Activated CD4-positive, alpha-beta T cell treated with anti-CD3 and anti-CD28 coated beads for 36 hours (primary cell): ENCODE data around the gene MPC1. TPM values are rescaled to one million over a fixed set of nuclear protein-coding genes. Genes with fewer than 3 reads are reported as not detected.
"Not testable (repeated sequence)": the region's sequence is repeated elsewhere in the genome, so short reads cannot be mapped to it uniquely, and the experiment has no call there.

Experiments
- ATAC-seq: fragments of 200-7000 bp; cut with Tn5 transposase; one replicate; pipeline ENCODE4 v1.10.0; 2021; ENCODE audit warnings: mild to moderate bottlenecking, moderate library complexity
- CTCF ChIA-PET: fragments of 350-600 bp; sonication (Branson Sonifier 250); formaldehyde crosslinking; loops from one replicate; lab custom pipeline; 2021; ENCODE audit warnings: antibody characterized with exemption; lab: Charles Lee
- POLR2A ChIA-PET: fragments of 350-600 bp; sonication (Branson Sonifier 250); formaldehyde crosslinking; loops from one replicate; lab custom pipeline; 2021; ENCODE audit warnings: antibody characterized with exemption, inconsistent platforms; lab: Charles Lee
- DNase-seq: peaks from one replicate; pipeline ENCODE4 v3.0.0-alpha.2; 2020
- H3K27ac Mint-ChIP-seq: one replicate; pipeline ENCODE4 v1.8.0; 2021; ENCODE audit warnings: mixed read lengths
- H3K27me3 Mint-ChIP-seq: one replicate; pipeline ENCODE4 v1.8.0; 2021; ENCODE audit warnings: mixed read lengths
- H3K36me3 Mint-ChIP-seq: one replicate; pipeline ENCODE4 v1.8.0; 2021; ENCODE audit warnings: low read depth, mixed read lengths
- H3K4me1 Mint-ChIP-seq: one replicate; pipeline ENCODE4 v1.8.0; 2021; ENCODE audit warnings: mixed read lengths
- H3K4me3 Mint-ChIP-seq: one replicate; pipeline ENCODE4 v1.8.0; 2021; ENCODE audit warnings: mild to moderate bottlenecking, moderate library complexity, mixed read lengths
- H3K9me3 Mint-ChIP-seq: one replicate; pipeline ENCODE4 v1.8.0; 2021; ENCODE audit warnings: low read depth, mixed read lengths
- intact Hi-C, 2 experiments: fragments of 100-400 bp; cut with DNase I in 1 of 2; cut with micrococcal nuclease in 1 of 2; formaldehyde crosslinking; loops; one replicate each; pipeline versions ENCODE4 v1.14.2 to v1.15.1; 2022 to 2024; cut with DNase I, micrococcal nuclease
- total RNA-seq, 2 experiments: library from RNA; stranded (reverse); gene quantifications; one replicate each; pipeline ENCODE4 v1.2.3, GENCODE V29; 2021

Gene MPC1
- total RNA-seq, 2 experiments from 2014 or later: 17.7 to 20.5 TPM

DNA sequence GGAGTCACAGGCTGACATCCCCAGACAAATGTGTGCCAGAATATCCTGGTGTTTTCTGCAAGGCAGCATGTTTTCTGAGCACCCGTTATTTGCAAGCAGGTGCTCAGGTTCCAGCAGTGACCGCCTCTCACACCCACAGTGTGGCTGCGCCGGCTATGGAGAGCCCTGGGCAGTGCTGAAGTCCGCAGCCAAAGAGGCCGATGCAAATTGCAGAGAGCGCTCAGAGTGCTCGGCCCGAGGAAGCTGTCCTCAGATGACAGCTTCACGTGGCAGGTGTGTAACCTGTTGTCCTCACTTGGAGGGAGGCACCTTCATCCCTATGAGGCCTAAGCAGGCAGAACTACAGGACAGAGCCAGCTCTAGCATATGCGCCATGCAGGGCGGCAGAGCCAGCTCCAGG is 23.5 kb upstream of the MPC1 start:
- Mint-ChIP-seq H3K4me3 (no peak overlapping the region), H3K36me3 (no peaks in the 10 kb centered on the region), H3K4me1 (peaks cover 19% of the 10 kb centered on the region), H3K27me3 (no peaks in the 10 kb centered on the region), H3K9me3 (no peaks in the 10 kb centered on the region), H3K27ac (no peak overlapping the region)
- intact Hi-C loops: loop anchor here in 1 of 2 experiments (10.0 kb wide), 1 partner anchor 521 kb away; no protein-coding TSS in a partner anchor
- DNase-seq: no peak
- ATAC-seq: no peak
- ChIA-PET POLR2A (no interaction called here), CTCF (interaction anchor here (0.6 to 1.2 kb wide), 2 partner anchors 16 to 93 kb away, joined by 3 to 4 read pairs; no protein-coding TSS in a partner anchor)

DNA sequence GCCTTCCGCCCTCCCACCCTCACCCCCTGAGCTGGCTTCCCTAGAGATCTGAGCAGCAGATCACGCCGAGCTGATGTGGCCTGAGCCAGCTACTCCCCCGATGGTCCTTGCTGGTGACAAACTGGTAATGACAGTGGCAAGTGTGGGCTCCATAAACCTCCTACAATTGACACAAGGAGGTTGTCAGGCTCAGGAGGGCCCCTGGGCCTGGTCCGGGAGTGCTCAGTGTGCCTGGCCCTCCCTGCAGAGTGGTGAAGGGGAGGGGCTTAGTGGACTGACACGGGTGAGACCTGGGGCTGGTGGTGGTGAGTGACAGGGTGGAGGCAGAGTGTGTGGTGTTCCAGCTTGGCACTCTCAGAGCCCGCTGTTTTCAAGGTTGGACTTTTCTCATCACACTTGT is 22.6 kb upstream of the MPC1 start:
- DNase-seq (no peak), ATAC-seq (no peak)
- H3K36me3 Mint-ChIP-seq: no peaks in the 10 kb centered on the region
- no peak overlapping the region for H3K4me3 Mint-ChIP-seq
- no peak overlapping the region for H3K27ac Mint-ChIP-seq
- H3K27me3 Mint-ChIP-seq: no peaks in the 10 kb centered on the region
- ChIA-PET POLR2A (no interaction called here), CTCF (no interaction called here)
- intact Hi-C loops: loop anchor here in 1 of 2 experiments (10.0 kb wide), 1 partner anchor 521 kb away; no protein-coding TSS in a partner anchor
- no peaks in the 10 kb centered on the region for H3K9me3 Mint-ChIP-seq
- peaks cover 11% of the 10 kb centered on the region for H3K4me1 Mint-ChIP-seq

- Mint-ChIP-seq H3K4me3 (no peak overlapping the region), H3K4me1 (peaks cover 3% of the 10 kb centered on the region), H3K36me3 (no peaks in the 10 kb centered on the region), H3K27me3 (no peaks in the 10 kb centered on the region), H3K9me3 (no peaks in the 10 kb centered on the region), H3K27ac (no peak overlapping the region)
- ATAC-seq (no peak), DNase-seq (no peak)
- CTCF ChIA-PET: interaction anchor here (1.4 to 2.7 kb wide), 2 partner anchors 9 to 92 kb away, joined by 4 to 60 read pairs; partner anchors contain the start of gene PRR18
- intact Hi-C loops: loop anchor here in 1 of 2 experiments (10.0 kb wide), 1 partner anchor 518 kb away; no protein-coding TSS in a partner anchor
- POLR2A ChIA-PET: no interaction called here
Observed at GRCh38 chr6:166402582-166403277, 20.0 kb upstream of the MPC1 start.

- CTCF ChIA-PET: interaction anchor here (0.5 to 3.1 kb wide), 28 partner anchors 8 to 1071 kb away, joined by 3 to 60 read pairs (median 4); partner anchors contain the start of gene PRR18
- H3K27me3 Mint-ChIP-seq, H3K4me1 Mint-ChIP-seq, H3K36me3 Mint-ChIP-seq, POLR2A ChIA-PET, H3K4me3 Mint-ChIP-seq, H3K27ac Mint-ChIP-seq, H3K9me3 Mint-ChIP-seq: not testable (repeated sequence)
- intact Hi-C loops: loop anchor here (1.0 to 10.0 kb wide), 3 partner anchors 87 to 516 kb away; no protein-coding TSS in a partner anchor
- DNase-seq: peak; percentile 69
- ATAC-seq: peak; percentile 90
Observed at GRCh38 chr6:166400649-166401250, 18.0 kb upstream of the MPC1 start.

DNA sequence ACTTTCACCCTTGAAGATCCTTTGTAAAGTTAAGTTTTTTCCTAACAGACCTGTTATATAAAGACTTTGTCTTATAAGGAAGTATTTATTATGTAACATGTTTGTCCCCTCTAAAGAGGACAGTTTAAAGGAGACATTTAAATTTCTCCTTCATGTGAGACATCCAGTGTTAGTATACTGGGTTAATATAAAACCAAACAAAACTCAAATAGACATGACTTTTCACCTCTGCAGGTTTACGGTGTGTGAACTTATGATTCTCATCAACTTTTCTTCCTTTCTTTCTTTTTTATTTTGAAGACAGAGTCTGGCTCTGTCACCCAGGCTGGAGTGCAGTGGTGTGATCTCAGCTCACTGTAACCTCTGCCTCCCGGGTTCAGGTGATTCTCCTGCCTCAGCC is 17.4 kb upstream of the MPC1 start:
- ChIA-PET CTCF (interaction anchor here (0.6 to 3.1 kb wide), 28 partner anchors 8 to 1072 kb away, joined by 3 to 60 read pairs (median 4); partner anchors contain the start of gene PRR18), POLR2A (no interaction called here)
- Mint-ChIP-seq H3K27me3 (peaks cover 4% of the 10 kb centered on the region), H3K27ac (no peak overlapping the region), H3K4me3 (no peak overlapping the region), H3K36me3 (no peaks in the 10 kb centered on the region), H3K4me1 (peaks cover 3% of the 10 kb centered on the region), H3K9me3 (no peaks in the 10 kb centered on the region)
- no peak for DNase-seq
- intact Hi-C loops: loop anchor here (1.0 to 10.0 kb wide), 3 partner anchors 87 to 515 kb away; no protein-coding TSS in a partner anchor
- no peak for ATAC-seq

- peaks cover 4% of the 10 kb centered on the region for H3K27me3 Mint-ChIP-seq
- H3K4me1 Mint-ChIP-seq: peaks cover 3% of the 10 kb centered on the region
- no peak overlapping the region for H3K4me3 Mint-ChIP-seq
- no peak for DNase-seq
- POLR2A ChIA-PET: no interaction called here
- H3K36me3 Mint-ChIP-seq: no peaks in the 10 kb centered on the region
- intact Hi-C loops: no loop called here
- no peaks in the 10 kb centered on the region for H3K9me3 Mint-ChIP-seq
- ATAC-seq: no peak
- CTCF ChIA-PET: interaction anchor here (0.6 to 2.4 kb wide), 8 partner anchors 12 to 151 kb away, joined by 3 to 12 read pairs (median 4); partner anchors contain the start of gene PRR18
- H3K27ac Mint-ChIP-seq: no peak overlapping the region
Observed at GRCh38 chr6:166398348-166398747, 15.6 kb upstream of the MPC1 start.

- intact Hi-C loops: no loop called here
- ChIA-PET CTCF (interaction anchor here (0.6 to 2.4 kb wide), 7 partner anchors 12 to 151 kb away, joined by 3 to 12 read pairs (median 5); partner anchors contain the start of gene PRR18), POLR2A (no interaction called here)
- Mint-ChIP-seq H3K4me1 (peaks cover 1% of the 10 kb centered on the region), H3K36me3 (no peaks in the 10 kb centered on the region), H3K27me3 (peaks cover 4% of the 10 kb centered on the region), H3K9me3 (no peaks in the 10 kb centered on the region), H3K27ac (no peak overlapping the region), H3K4me3 (no peak overlapping the region)
- DNase-seq (no peak), ATAC-seq (no peak)
Observed at GRCh38 chr6:166397849-166398248, 15.1 kb upstream of the MPC1 start.

GRCh38 chr6:166395778-166396177 is 13.0 kb upstream of the MPC1 start:
- H3K27me3 Mint-ChIP-seq: peaks cover 4% of the 10 kb centered on the region
- POLR2A ChIA-PET: no interaction called here
- ATAC-seq: no peak
- CTCF ChIA-PET: interaction anchor here (1.4 kb wide), 1 partner anchor 82 kb away, joined by 4 read pairs; no protein-coding TSS in a partner anchor
- H3K4me1 Mint-ChIP-seq: no peaks in the 10 kb centered on the region
- no peak overlapping the region for H3K4me3 Mint-ChIP-seq
- no peak for DNase-seq
- intact Hi-C loops: no loop called here
- H3K27ac Mint-ChIP-seq: no peak overlapping the region
- no peaks in the 10 kb centered on the region for H3K36me3 Mint-ChIP-seq
- H3K9me3 Mint-ChIP-seq: no peaks in the 10 kb centered on the region

- ATAC-seq (no peak), DNase-seq (no peak)
- POLR2A ChIA-PET: no interaction called here
- no peaks in the 10 kb centered on the region for H3K36me3 Mint-ChIP-seq
- peaks cover 4% of the 10 kb centered on the region for H3K27me3 Mint-ChIP-seq
- H3K27ac Mint-ChIP-seq: no peak overlapping the region
- no peak overlapping the region for H3K4me3 Mint-ChIP-seq
- H3K9me3 Mint-ChIP-seq: no peaks in the 10 kb centered on the region
- CTCF ChIA-PET: interaction anchor here (1.2 to 1.4 kb wide), 2 partner anchors 82 to 114 kb away, joined by 3 to 4 read pairs; no protein-coding TSS in a partner anchor
- no peaks in the 10 kb centered on the region for H3K4me1 Mint-ChIP-seq
- intact Hi-C loops: no loop called here
Observed at GRCh38 chr6:166395351-166395750, 12.6 kb upstream of the MPC1 start.

DNA sequence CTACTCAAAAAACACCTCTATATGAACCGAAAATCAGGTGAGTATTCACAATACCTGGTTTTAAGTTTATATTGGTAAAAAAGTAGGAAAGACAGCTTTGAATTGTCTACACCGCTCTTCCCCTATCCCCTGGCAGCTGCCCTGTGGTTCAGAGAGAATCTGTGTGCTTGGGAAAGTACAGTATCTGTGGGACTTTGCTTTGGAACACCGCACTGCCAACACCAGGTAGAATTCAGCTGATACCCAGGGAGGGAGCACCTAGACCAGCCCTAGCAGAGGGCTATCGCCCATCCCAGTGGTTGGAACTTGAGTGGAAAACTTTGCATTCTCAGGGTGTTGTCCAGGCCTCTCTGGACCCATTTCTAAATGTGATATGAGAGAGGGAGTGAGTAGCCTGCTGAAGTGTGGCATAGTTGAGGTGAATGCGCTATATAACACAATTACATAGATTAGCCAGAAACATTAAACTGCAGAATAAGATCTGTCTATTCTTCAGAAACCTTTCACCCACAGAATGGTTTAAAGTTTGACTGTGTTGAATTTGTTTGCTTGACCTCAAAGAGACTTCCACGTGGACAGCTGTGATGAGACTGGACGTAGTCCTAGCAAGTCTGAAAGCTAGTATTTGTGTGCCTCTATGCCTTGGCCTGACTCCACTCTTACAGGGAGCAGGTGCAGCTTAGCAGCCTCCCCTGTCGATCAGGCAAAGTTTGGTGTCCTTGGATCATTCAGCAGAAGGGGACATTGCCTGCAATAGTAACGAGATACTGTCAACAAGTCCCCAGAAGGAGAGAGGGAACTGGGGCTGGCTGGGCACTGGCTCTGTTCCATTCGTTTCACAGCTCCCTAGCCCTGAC is 11.5 kb upstream of the MPC1 start:
- ChIA-PET CTCF (interaction anchor here (0.6 to 1.2 kb wide), 2 partner anchors 92 to 113 kb away, joined by 3 read pairs; no protein-coding TSS in a partner anchor), POLR2A (no interaction called here)
- Mint-ChIP-seq H3K27ac (no peak overlapping the region), H3K4me1 (no peaks in the 10 kb centered on the region), H3K4me3 (no peak overlapping the region), H3K36me3 (no peaks in the 10 kb centered on the region), H3K9me3 (no peaks in the 10 kb centered on the region), H3K27me3 (peaks cover 4% of the 10 kb centered on the region)
- intact Hi-C loops: no loop called here
- DNase-seq: no peak
- no peak for ATAC-seq

GRCh38 chr6:166393535-166393823 is 10.7 kb upstream of the MPC1 start:
- CTCF ChIA-PET: interaction anchor here (1.0 to 1.3 kb wide), 2 partner anchors 12 to 80 kb away, joined by 5 to 7 read pairs; no protein-coding TSS in a partner anchor

More at GRCh38 chr6:166393535-166393823, 10.7 kb upstream of the MPC1 start:
- intact Hi-C loops: no loop called here
- no peak for DNase-seq
- no peaks in the 10 kb centered on the region for H3K9me3 Mint-ChIP-seq
- POLR2A ChIA-PET: no interaction called here
- no peaks in the 10 kb centered on the region for H3K36me3 Mint-ChIP-seq
- ATAC-seq: no peak
- H3K27ac Mint-ChIP-seq: no peak overlapping the region
- H3K4me1 Mint-ChIP-seq: no peaks in the 10 kb centered on the region
- H3K27me3 Mint-ChIP-seq: peaks cover 4% of the 10 kb centered on the region
- H3K4me3 Mint-ChIP-seq: no peak overlapping the region
